ENCODE results near the gene RCSD1. TPM values are rescaled to one million over a fixed set of nuclear protein-coding genes. Genes with fewer than 3 reads are reported as not detected.

RCSD1 gene
- total and polyA plus RNA-seq, 2 of the 13 experiments (the other 11 are each of a cell fraction or from before 2014, with no cell fraction given) = not detected

DNA sequence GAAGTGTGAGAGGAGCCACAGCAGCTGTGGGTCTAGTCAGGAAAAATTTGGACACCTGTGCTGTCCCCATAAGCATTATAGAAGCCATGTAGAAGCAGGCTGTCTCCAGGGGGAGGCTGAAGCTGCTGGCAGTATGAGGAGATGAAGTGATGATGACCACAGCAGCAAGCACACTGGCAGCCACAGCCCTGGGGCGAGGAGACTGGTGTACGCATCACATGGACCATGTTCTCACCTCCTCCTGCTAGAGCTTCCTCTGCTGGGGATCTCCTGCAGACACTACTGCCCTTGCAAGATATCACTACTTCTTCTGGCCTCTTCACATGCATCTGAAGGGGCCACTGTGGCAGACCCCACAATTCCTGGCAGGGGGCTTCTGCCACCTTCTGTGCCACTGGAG, 42.7 kb upstream of the RCSD1 start:
- Histone ChIP-seq H3K9me3 (ENCODE audit: low read length) (no peaks in the 10 kb centered on the region), H3K4me3 (replicated peaks in 1 of 3; ENCODE audit: insufficient read depth in 1 of 3, low read depth in 2 of 3, low read length in 3 of 3) (no peak overlapping the region), H3K4me2 (ENCODE audit: low read depth, low read length) (no peak overlapping the region), H3K36me3 (replicated peaks in 1 of 2; ENCODE audit: control insufficient read depth in 1 of 2, insufficient read depth in 2 of 2, low read length in 2 of 2) (no peaks in the 10 kb centered on the region), H4K20me1 (ENCODE audit: insufficient read depth, low read length) (no peaks in the 10 kb centered on the region), H2AFZ (ENCODE audit: low read length) (no peak overlapping the region), H3K4me1 (ENCODE audit: insufficient read depth, low read length) (no peaks in the 10 kb centered on the region), H3K27ac (ENCODE audit: extremely low read length, insufficient read depth, low read length) (no peak overlapping the region), H3K9ac (ENCODE audit: insufficient read depth, low read depth, low read length) (no peak overlapping the region), H3K27me3 (ENCODE audit: control insufficient read depth in 1 of 2, insufficient read depth in 2 of 2, low read length in 2 of 2) (peaks cover 0 to 6% of the 10 kb centered on the region in 2 experiments; a peak in 1 of 5 replicates), H3K79me2 (ENCODE audit: insufficient read depth, low read length) (no peaks in the 10 kb centered on the region)
- no TSS peak for BruUV-seq (replicated peaks)
- DNase-seq (ENCODE audit: low spot score) (no peak), ATAC-seq (no peak), FAIRE-seq (no peak)
- intact Hi-C loops (cut with micrococcal nuclease; ENCODE audit: unreplicated experiment) (no loop called here), in situ Hi-C loops (cut with HindIII; ENCODE audit: extremely low pct_ligation_motif_present, low pct_unique_long_range_greater_than_20kb) (no loop called here)
- 10% methylated on average over 2 of the region's 2 CpGs for WGBS (ENCODE audit: low lambda C conversion rate)
- ChIA-PET CTCF (ENCODE audit: low intra/inter-chr PET ratio, low total read pairs) (no interaction called here), POLR2A (no interaction called here)
- TF ChIP-seq ZNF550 (CRISPR knock-in tag; IDR thresholded peaks at IDR 0.05; ENCODE audit: borderline replicate concordance) (no peak), ZNF615 (CRISPR knock-in tag; IDR thresholded peaks at IDR 0.05; ENCODE audit: borderline replicate concordance) (no peak), ZKSCAN8 (CRISPR knock-in tag; IDR thresholded peaks at IDR 0.05; ENCODE audit: borderline replicate concordance) (no peak), ZNF17 (CRISPR knock-in tag; IDR thresholded peaks at IDR 0.05) (no peak), NAIF1 (CRISPR knock-in tag; IDR thresholded peaks at IDR 0.05; ENCODE audit: borderline replicate concordance) (no peak), TCF12 (IDR thresholded peaks at IDR 0.05) (no peak), TCF12 (CRISPR knock-in tag; IDR thresholded peaks at IDR 0.05) (no peak)
- TF ChIP-seq, protein P1, sequence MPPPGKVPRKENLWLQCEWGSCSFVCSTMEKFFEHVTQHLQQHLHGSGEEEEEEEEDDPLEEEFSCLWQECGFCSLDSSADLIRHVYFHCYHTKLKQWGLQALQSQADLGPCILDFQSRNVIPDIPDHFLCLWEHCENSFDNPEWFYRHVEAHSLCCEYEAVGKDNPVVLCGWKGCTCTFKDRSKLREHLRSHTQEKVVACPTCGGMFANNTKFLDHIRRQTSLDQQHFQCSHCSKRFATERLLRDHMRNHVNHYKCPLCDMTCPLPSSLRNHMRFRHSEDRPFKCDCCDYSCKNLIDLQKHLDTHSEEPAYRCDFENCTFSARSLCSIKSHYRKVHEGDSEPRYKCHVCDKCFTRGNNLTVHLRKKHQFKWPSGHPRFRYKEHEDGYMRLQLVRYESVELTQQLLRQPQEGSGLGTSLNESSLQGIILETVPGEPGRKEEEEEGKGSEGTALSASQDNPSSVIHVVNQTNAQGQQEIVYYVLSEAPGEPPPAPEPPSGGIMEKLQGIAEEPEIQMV (CRISPR knock-in tag; IDR thresholded peaks at IDR 0.05; ENCODE audit: low read depth) = no peak

GRCh38 chr1:167587872-167588271, 42.2 kb upstream of the RCSD1 start:
- intact Hi-C loops (cut with micrococcal nuclease; ENCODE audit: unreplicated experiment) = no loop called here
- no peak overlapping the region for H3K27ac ChIP-seq (ENCODE audit: extremely low read length, insufficient read depth, low read length)
- peaks cover 0 to 6% of the 10 kb centered on the region in 2 experiments; a peak in 1 of 5 replicates for H3K27me3 ChIP-seq (ENCODE audit: control insufficient read depth in 1 of 2, insufficient read depth in 2 of 2, low read length in 2 of 2)
- DNase-seq (ENCODE audit: low spot score) (no peak), FAIRE-seq (no peak), ATAC-seq (no peak)
- in situ Hi-C loops (cut with HindIII; ENCODE audit: extremely low pct_ligation_motif_present, low pct_unique_long_range_greater_than_20kb) = no loop called here
- no peaks in the 10 kb centered on the region for H3K4me1 ChIP-seq (ENCODE audit: insufficient read depth, low read length)
- WGBS (ENCODE audit: low lambda C conversion rate) = 0% methylated on average over 1 of the region's 1 CpG
- no peaks in the 10 kb centered on the region for H3K9me3 ChIP-seq (ENCODE audit: low read length)
- no peak overlapping the region for H3K4me2 ChIP-seq (ENCODE audit: low read depth, low read length)
- H4K20me1 ChIP-seq (ENCODE audit: insufficient read depth, low read length) = no peaks in the 10 kb centered on the region
- no peaks in the 10 kb centered on the region for H3K36me3 ChIP-seq (replicated peaks in 1 of 2; ENCODE audit: control insufficient read depth in 1 of 2, insufficient read depth in 2 of 2, low read length in 2 of 2)
- H3K79me2 ChIP-seq (ENCODE audit: insufficient read depth, low read length) = no peaks in the 10 kb centered on the region
- no peak overlapping the region for H3K9ac ChIP-seq (ENCODE audit: insufficient read depth, low read depth, low read length)
- H3K4me3 ChIP-seq (replicated peaks in 1 of 3; ENCODE audit: insufficient read depth in 1 of 3, low read depth in 2 of 3, low read length in 3 of 3) = no peak overlapping the region
- H2AFZ ChIP-seq (ENCODE audit: low read length) = no peak overlapping the region
- ChIA-PET CTCF (ENCODE audit: low intra/inter-chr PET ratio, low total read pairs) (no interaction called here), POLR2A (no interaction called here)
- TF ChIP-seq TBX2 (CRISPR knock-in tag; IDR thresholded peaks at IDR 0.05; ENCODE audit: borderline replicate concordance) (no peak), SNAPC4 (CRISPR knock-in tag; IDR thresholded peaks at IDR 0.05) (no peak)
- no TSS peak for BruUV-seq (replicated peaks)
